Measurements from ENCODE around the gene RNF152. TPM values are rescaled to one million over a fixed set of nuclear protein-coding genes. Genes with fewer than 3 reads are reported as not detected.

RNF152 gene
- polyA plus RNA-seq, 1 experiment: 6.5 TPM

DNA sequence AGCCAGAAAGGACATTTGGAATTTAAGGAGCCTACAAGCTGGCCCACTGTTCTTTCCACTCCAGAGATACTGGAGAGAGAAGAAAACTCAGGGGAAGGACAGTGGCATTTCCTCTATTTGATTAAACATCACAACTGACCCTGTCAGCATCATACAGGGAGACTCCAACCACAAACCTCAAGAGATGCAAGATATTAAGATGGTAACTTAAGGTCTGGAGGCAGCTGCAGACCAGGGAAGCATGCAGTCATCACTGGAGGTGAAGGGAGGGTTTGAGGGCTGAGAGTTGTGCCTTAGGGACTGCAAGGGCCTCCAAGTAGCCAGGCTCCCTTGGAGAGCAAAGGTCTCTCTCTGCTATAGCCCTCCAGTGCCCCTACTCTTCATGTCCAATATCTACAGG, 67.4 kb downstream of the RNF152 start:
- ChIA-PET CTCF (interaction anchor here (0.9 to 1.1 kb wide), 2 partner anchors 36 to 57 kb away, joined by 3 to 4 read pairs; no protein-coding TSS in a partner anchor), POLR2A (no interaction called here)
- H3K27me3 ChIP-seq (ENCODE audit: control insufficient read depth, insufficient read depth, low read length): no peaks in the 10 kb centered on the region
- TF ChIP-seq, protein P1, sequence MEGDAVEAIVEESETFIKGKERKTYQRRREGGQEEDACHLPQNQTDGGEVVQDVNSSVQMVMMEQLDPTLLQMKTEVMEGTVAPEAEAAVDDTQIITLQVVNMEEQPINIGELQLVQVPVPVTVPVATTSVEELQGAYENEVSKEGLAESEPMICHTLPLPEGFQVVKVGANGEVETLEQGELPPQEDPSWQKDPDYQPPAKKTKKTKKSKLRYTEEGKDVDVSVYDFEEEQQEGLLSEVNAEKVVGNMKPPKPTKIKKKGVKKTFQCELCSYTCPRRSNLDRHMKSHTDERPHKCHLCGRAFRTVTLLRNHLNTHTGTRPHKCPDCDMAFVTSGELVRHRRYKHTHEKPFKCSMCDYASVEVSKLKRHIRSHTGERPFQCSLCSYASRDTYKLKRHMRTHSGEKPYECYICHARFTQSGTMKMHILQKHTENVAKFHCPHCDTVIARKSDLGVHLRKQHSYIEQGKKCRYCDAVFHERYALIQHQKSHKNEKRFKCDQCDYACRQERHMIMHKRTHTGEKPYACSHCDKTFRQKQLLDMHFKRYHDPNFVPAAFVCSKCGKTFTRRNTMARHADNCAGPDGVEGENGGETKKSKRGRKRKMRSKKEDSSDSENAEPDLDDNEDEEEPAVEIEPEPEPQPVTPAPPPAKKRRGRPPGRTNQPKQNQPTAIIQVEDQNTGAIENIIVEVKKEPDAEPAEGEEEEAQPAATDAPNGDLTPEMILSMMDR (IDR thresholded peaks at IDR 0.05; ENCODE audit: insufficient read depth, low read depth, low read length): no peak
- H3K36me3 ChIP-seq (ENCODE audit: control insufficient read depth, insufficient read depth, low read length): no peaks in the 10 kb centered on the region
- no peak for DNase-seq (ENCODE audit: low read depth)
- no peak overlapping the region for H3K4me3 ChIP-seq (ENCODE audit: low read depth, low read length)

GRCh38 chr18:61824733-61825363, 68.0 kb downstream of the RNF152 start:
- TF ChIP-seq, protein P1 (IDR thresholded peaks at IDR 0.05; ENCODE audit: insufficient read depth, low read depth, low read length): no peak

DNA sequence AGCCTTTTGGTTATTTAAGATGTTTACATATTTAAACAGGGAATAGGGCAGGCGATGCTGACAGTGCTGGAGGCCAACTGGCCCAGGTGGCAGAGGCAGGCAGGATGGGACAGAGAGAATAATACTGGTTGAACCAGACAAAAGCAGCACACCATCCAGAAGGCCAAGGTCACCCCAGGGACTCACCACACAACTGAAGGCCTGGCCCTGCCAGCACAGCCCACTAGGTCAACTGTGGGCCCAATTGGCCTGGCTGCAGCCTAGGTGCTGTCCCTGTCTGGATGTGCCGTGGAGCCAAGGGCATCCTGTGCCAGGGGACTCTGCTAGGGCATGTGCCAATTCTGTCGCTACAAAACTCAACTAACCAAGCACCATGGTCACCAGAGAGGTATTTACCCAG, 69.2 kb downstream of the RNF152 start:
- DNase-seq (ENCODE audit: low read depth): no peak
- ChIA-PET CTCF (no interaction called here), POLR2A (no interaction called here)
- TF ChIP-seq, protein P1 (IDR thresholded peaks at IDR 0.05; ENCODE audit: insufficient read depth, low read depth, low read length): no peak
- Histone ChIP-seq H3K36me3 (ENCODE audit: control insufficient read depth, insufficient read depth, low read length) (no peaks in the 10 kb centered on the region), H3K27me3 (ENCODE audit: control insufficient read depth, insufficient read depth, low read length) (no peaks in the 10 kb centered on the region), H3K4me3 (ENCODE audit: low read depth, low read length) (no peak overlapping the region)

More at GRCh38 chr18:61824733-61825363, 68.0 kb downstream of the RNF152 start:
- DNase-seq (ENCODE audit: low read depth): no peak
- ChIA-PET CTCF (interaction anchor here (1.1 kb wide), 1 partner anchor 57 kb away, joined by 3 read pairs; no protein-coding TSS in a partner anchor), POLR2A (no interaction called here)
- H3K36me3 ChIP-seq (ENCODE audit: control insufficient read depth, insufficient read depth, low read length): no peaks in the 10 kb centered on the region
- H3K27me3 ChIP-seq (ENCODE audit: control insufficient read depth, insufficient read depth, low read length): no peaks in the 10 kb centered on the region
- no peak overlapping the region for H3K4me3 ChIP-seq (ENCODE audit: low read depth, low read length)

DNA sequence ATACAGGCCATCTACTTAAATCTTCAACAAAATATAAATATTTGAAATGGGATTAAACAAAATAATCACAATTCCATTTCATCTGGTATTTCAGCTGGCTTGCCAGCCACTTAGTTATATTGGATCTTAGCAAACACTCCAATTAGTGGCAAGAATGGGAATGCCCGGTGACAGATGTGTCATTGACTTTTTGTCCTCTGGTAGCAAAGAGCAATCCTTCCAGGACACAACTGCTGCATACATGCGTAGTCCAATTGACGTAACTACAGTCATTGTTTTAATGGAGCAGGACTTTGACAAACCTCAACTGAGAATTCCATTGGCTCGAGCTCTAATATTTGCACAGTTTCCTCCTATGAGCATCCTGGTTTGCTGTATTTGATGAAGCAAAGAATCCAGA, 69.9 kb downstream of the RNF152 start:
- H3K36me3 ChIP-seq (ENCODE audit: control insufficient read depth, insufficient read depth, low read length): no peaks in the 10 kb centered on the region
- no peak overlapping the region for H3K4me3 ChIP-seq (ENCODE audit: low read depth, low read length)
- TF ChIP-seq, protein P1 (IDR thresholded peaks at IDR 0.05; ENCODE audit: insufficient read depth, low read depth, low read length): no peak
- no peak for DNase-seq (ENCODE audit: low read depth)
- CTCF ChIA-PET: no interaction called here
- POLR2A ChIA-PET: no interaction called here
- H3K27me3 ChIP-seq (ENCODE audit: control insufficient read depth, insufficient read depth, low read length): no peaks in the 10 kb centered on the region

DNA sequence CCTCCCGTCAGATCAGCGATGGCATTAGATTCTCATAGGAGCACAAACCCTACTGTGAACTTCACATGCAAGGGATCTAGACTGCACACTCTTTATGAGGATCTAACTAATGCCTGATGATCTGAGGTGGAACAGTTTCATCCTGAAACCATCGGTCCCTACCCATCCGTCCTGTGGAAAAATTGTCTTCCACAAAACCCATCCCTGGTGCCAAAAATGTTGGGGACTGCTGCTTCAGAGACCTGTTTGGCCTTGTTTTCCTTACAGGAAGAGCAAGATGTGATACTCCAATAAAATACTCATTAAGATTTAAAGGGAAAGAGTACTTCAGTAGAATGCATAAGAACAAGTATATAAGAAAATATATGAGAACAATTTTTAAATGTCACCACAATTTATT, 71.1 kb downstream of the RNF152 start:
- CTCF ChIA-PET: interaction anchor here (0.7 kb wide), 1 partner anchor 718 kb away, joined by 3 read pairs; no protein-coding TSS in a partner anchor
- no peaks in the 10 kb centered on the region for H3K36me3 ChIP-seq (ENCODE audit: control insufficient read depth, insufficient read depth, low read length)
- DNase-seq (ENCODE audit: low read depth): no peak
- H3K27me3 ChIP-seq (ENCODE audit: control insufficient read depth, insufficient read depth, low read length): no peaks in the 10 kb centered on the region
- no peak overlapping the region for H3K4me3 ChIP-seq (ENCODE audit: low read depth, low read length)
- TF ChIP-seq, protein P1 (IDR thresholded peaks at IDR 0.05; ENCODE audit: insufficient read depth, low read depth, low read length): no peak
- POLR2A ChIA-PET: no interaction called here
